Transverse colon (tissue), 4 donors: Measurements from ENCODE around the gene GPAT3.

Experiments used
- POLR2AphosphoS5 ChIP-seq, 3 donors: sonication (generic); formaldehyde crosslinking; IDR thresholded peaks; one replicate each; pipeline ENCODE4 v1.6.1; 2016; ENCODE audit warnings: antibody characterized with exemption in 3 of 3
- TF ChIP-seq, protein P1 (sequence below), 5 experiments: fragments of 200-600 bp in 3 of 5; fragments of 450-650 bp in 2 of 5; sonication (generic) in 3 of 5; IDR thresholded peaks; 1 replicate in 2 of 5; 2 replicates in 3 of 5; pipeline ENCODE4 v1.5.1; 2016 to 2017; ENCODE audit warnings: antibody characterized with exemption in 5 of 5, inconsistent platforms in 3 of 5, mild to moderate bottlenecking in 2 of 5, moderate library complexity in 1 of 5

DNA sequence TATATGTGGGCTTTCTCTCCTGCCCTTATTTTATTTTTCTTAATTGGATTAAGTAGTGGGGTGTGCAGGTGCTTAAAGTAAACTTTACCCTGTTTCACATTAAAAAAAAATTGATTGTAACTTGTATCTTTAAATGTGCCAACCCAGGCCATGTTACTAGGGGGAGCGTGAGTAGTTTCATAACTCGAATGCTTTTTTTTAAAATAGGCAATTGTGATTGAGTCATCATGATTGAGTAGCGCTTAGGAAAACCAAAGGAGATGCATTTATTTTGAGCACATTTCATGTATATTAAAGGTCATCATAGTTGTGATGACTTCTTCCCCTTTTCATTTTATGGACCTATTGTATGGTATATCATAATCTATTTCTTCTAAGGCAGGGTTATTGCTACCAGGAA lies 32.2 kb downstream of the GPAT3 start:
- no peak for TF ChIP-seq POLR2AphosphoS5 (IDR thresholded peaks at IDR 0.05)
- TF ChIP-seq, protein P1, sequence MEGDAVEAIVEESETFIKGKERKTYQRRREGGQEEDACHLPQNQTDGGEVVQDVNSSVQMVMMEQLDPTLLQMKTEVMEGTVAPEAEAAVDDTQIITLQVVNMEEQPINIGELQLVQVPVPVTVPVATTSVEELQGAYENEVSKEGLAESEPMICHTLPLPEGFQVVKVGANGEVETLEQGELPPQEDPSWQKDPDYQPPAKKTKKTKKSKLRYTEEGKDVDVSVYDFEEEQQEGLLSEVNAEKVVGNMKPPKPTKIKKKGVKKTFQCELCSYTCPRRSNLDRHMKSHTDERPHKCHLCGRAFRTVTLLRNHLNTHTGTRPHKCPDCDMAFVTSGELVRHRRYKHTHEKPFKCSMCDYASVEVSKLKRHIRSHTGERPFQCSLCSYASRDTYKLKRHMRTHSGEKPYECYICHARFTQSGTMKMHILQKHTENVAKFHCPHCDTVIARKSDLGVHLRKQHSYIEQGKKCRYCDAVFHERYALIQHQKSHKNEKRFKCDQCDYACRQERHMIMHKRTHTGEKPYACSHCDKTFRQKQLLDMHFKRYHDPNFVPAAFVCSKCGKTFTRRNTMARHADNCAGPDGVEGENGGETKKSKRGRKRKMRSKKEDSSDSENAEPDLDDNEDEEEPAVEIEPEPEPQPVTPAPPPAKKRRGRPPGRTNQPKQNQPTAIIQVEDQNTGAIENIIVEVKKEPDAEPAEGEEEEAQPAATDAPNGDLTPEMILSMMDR (IDR thresholded peaks at IDR 0.05), result no peak
